Naive thymus-derived CD4-positive, alpha-beta T cell (primary cell): Measurements from ENCODE around the gene FAM83G. TPM values are rescaled to one million over a fixed set of nuclear protein-coding genes. Genes with fewer than 3 reads are reported as not detected.

Experiments used
- ATAC-seq: fragments of 150-1000 bp; cut with Tn5 transposase; 2 replicates; pipeline ENCODE4 v1.10.0; 2021; ENCODE audit warnings: mild to moderate bottlenecking, moderate library complexity
- CTCF ChIA-PET: fragments of 350-600 bp; sonication (Branson Sonifier 250); formaldehyde crosslinking; loops from one replicate; lab custom pipeline; 2021; ENCODE audit warnings: antibody characterized with exemption; lab: Charles Lee
- POLR2A ChIA-PET: fragments of 350-600 bp; sonication (Branson Sonifier 250); formaldehyde crosslinking; loops from one replicate; lab custom pipeline; 2021; ENCODE audit warnings: antibody characterized with exemption, inconsistent platforms; lab: Charles Lee
- DNase-seq, 9 donors: peaks; one replicate each; pipeline versions ENCODE4 v3.0.0 to v3.0.0-alpha.2; 2020 to 2022; ENCODE audit warnings: mixed read lengths in 1 of 9
- H3K27ac ChIP-seq: one replicate; pipeline ENCODE4 v1.7.0; 2013; ENCODE audit warnings: mild to moderate bottlenecking, low read depth, low read length, moderate library complexity
- H3K27me3 ChIP-seq, 2 donors: one replicate each; pipeline ENCODE4 v1.7.0; 2013; ENCODE audit warnings: low read length in 2 of 2, mild to moderate bottlenecking in 2 of 2, moderate library complexity in 2 of 2; ENCODE audit not compliant: control insufficient read depth in 2 of 2, insufficient read depth in 2 of 2
- H3K36me3 ChIP-seq, 3 experiments: 1 replicate in 2 of 3; 2 replicates in 1 of 3; pipeline ENCODE4 v1.7.0; 2013; ENCODE audit warnings: low read length in 3 of 3, mild to moderate bottlenecking in 3 of 3, moderate library complexity in 1 of 3; ENCODE audit not compliant: insufficient read depth in 3 of 3, control insufficient read depth in 2 of 3
- H3K4me1 ChIP-seq, 2 donors: one replicate each; pipeline ENCODE4 v1.7.0; 2013; ENCODE audit warnings: low read length in 2 of 2, mild to moderate bottlenecking in 2 of 2, moderate library complexity in 1 of 2; ENCODE audit not compliant: control insufficient read depth in 2 of 2, insufficient read depth in 2 of 2
- H3K4me3 ChIP-seq: 2 replicates; pipeline ENCODE4 v1.7.0; 2013; ENCODE audit warnings: mild to moderate bottlenecking, low read length
- H3K9me3 ChIP-seq, 3 experiments: 1 replicate in 2 of 3; 2 replicates in 1 of 3; pipeline ENCODE4 v1.7.0; 2013; ENCODE audit warnings: low read length in 3 of 3; ENCODE audit not compliant: control insufficient read depth in 2 of 3
- H3K27ac Mint-ChIP-seq, 9 donors: one replicate each; pipeline ENCODE4 v1.8.0; 2020 to 2022; ENCODE audit warnings: mixed read lengths in 9 of 9, mild to moderate bottlenecking in 8 of 9, moderate library complexity in 5 of 9, inconsistent platforms in 2 of 9
- H3K27me3 Mint-ChIP-seq, 5 donors: one replicate each; pipeline ENCODE4 v1.8.0; 2021 to 2022; ENCODE audit warnings: mixed read lengths in 5 of 5, mild to moderate bottlenecking in 1 of 5
- H3K36me3 Mint-ChIP-seq, 5 donors: one replicate each; pipeline ENCODE4 v1.8.0; 2020 to 2022; ENCODE audit warnings: mixed read lengths in 5 of 5, mild to moderate bottlenecking in 3 of 5, inconsistent platforms in 1 of 5
- H3K4me1 Mint-ChIP-seq, 7 donors: one replicate each; pipeline ENCODE4 v1.8.0; 2020 to 2022; ENCODE audit warnings: mixed read lengths in 7 of 7, mild to moderate bottlenecking in 3 of 7, inconsistent platforms in 1 of 7
- H3K4me3 Mint-ChIP-seq, 10 donors: one replicate each; pipeline ENCODE4 v1.8.0; 2020 to 2022; ENCODE audit warnings: mild to moderate bottlenecking in 10 of 10, mixed read lengths in 10 of 10, moderate library complexity in 6 of 10, inconsistent platforms in 2 of 10
- H3K9me3 Mint-ChIP-seq, 11 donors: one replicate each; pipeline ENCODE4 v1.8.0; 2020 to 2022; ENCODE audit warnings: mixed read lengths in 11 of 11, mild to moderate bottlenecking in 4 of 11, inconsistent platforms in 1 of 11, moderate library complexity in 1 of 11
- intact Hi-C, 2 donors: fragments of 100-400 bp; cut with micrococcal nuclease; formaldehyde crosslinking; loops; one replicate each; pipeline ENCODE4 v1.15.1; 2023
- polyA plus RNA-seq, 2 donors: library from polyadenylated mRNA; unstranded; fragments of 300-500 nt; fragmentation: Illumina TruSeq; gene quantifications; one replicate each; pipeline ENCODE4 v1.2.3, GENCODE V29; 2021
- total RNA-seq, 6 experiments: library from RNA in 5 of 6; stranded (reverse) in 5 of 6; gene quantifications; 1 replicate in 5 of 6; 2 replicates in 1 of 6; pipeline ENCODE4 v1.2.3 and lab custom pipeline; 2021 to 2026

Gene FAM83G
- total and polyA plus RNA-seq, 7 experiments from 2014 or later = 1.6 to 9.1 (median 4.0) TPM

DNA sequence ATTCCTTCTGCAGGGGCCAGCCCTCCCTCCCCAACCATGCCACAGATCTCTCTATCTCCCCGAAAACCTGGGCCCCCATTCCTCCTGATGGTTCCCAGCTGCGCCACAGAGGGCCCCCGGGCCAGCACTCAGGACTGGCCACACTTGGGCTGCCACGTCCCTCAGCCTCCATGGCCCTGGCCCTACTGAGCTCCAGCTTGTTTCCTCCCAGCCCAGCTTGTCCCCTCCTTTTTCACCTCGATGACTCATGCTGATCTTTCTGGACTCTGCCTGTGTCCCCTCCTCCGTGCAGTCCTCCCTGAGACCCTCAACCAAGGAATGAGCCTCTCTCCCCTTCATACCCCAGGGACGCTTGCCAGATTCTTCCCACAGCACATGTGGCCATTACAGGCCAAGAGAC, 10.9 kb upstream of the FAM83G start:
- H3K27me3 ChIP-seq = no peaks in the 10 kb centered on the region
- intact Hi-C loops = no loop called here
- H3K9me3 Mint-ChIP-seq = no peaks in the 10 kb centered on the region
- DNase-seq (peak in 1 of 9 donors; percentile 3), ATAC-seq (no peak)
- ChIA-PET POLR2A (interaction anchor here (1.3 to 1.4 kb wide), 2 partner anchors 8 to 11 kb away, joined by 4 to 5 read pairs; partner anchors contain the start of gene FAM83G), CTCF (no interaction called here)
- H3K36me3 ChIP-seq = peaks cover 0 to 16% (median 0%) of the 10 kb centered on the region in 3 experiments
- H3K27ac Mint-ChIP-seq = peak overlapping the region in 7 of 9 donors; percentile 29 to 87 (median 45)
- H3K36me3 Mint-ChIP-seq = peaks cover 0 to 7% (median 1%) of the 10 kb centered on the region in 5 donors
- H3K27me3 Mint-ChIP-seq = no peaks in the 10 kb centered on the region
- H3K9me3 ChIP-seq = no peaks in the 10 kb centered on the region
- H3K4me3 Mint-ChIP-seq = no peak overlapping the region
- no peaks in the 10 kb centered on the region for H3K4me1 ChIP-seq
- no peak overlapping the region for H3K4me3 ChIP-seq
- peaks cover 0 to 31% (median 24%) of the 10 kb centered on the region in 7 donors for H3K4me1 Mint-ChIP-seq
- H3K27ac ChIP-seq = no peak overlapping the region

DNA sequence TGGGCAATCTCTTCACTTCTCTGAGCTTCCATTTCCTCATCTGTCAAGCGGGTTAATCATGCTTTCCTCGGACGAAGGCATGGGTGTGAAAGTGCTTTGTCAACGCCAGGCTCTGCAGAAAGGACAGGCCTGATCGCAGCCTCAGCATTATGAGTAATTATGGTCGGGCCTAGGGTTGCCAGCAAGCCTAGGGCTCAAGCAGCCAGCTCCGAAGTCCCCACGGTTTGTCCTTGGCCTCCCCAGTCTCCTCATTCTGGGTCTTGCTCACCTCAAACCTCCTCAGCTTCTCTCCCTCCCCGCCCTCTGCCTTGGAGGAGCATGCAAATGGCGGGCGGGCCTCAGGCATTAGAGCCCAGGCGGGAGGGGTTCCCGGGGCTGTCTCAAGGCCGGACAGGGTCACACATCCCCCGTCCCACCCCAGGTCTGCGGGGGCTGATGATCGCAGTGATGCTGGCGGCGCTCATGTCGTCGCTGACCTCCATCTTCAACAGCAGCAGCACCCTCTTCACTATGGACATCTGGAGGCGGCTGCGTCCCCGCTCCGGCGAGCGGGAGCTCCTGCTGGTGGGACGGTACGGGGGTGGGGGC, 10.2 kb upstream of the FAM83G start:
- DNase-seq (peak in 1 of 9 donors; percentile 6), ATAC-seq (no peak)
- H3K27me3 ChIP-seq = no peaks in the 10 kb centered on the region
- Mint-ChIP-seq H3K36me3 (peaks cover 0 to 4% (median 0%) of the 10 kb centered on the region in 5 donors), H3K4me3 (no peak overlapping the region), H3K27me3 (no peaks in the 10 kb centered on the region), H3K4me1 (peaks cover 0 to 26% (median 20%) of the 10 kb centered on the region in 7 donors), H3K27ac (peak overlapping the region in 1 of 9 donors; percentile 29), H3K9me3 (no peaks in the 10 kb centered on the region)
- intact Hi-C loops = no loop called here
- H3K9me3 ChIP-seq = no peaks in the 10 kb centered on the region
- H3K4me1 ChIP-seq = no peaks in the 10 kb centered on the region
- ChIA-PET CTCF (no interaction called here), POLR2A (interaction anchor here (1.3 kb wide), 2 partner anchors 9 to 10 kb away, joined by 5 read pairs; partner anchors contain the start of gene FAM83G)
- no peak overlapping the region for H3K4me3 ChIP-seq
- H3K36me3 ChIP-seq = peaks cover 0 to 13% (median 0%) of the 10 kb centered on the region in 3 experiments
- H3K27ac ChIP-seq = no peak overlapping the region

DNA sequence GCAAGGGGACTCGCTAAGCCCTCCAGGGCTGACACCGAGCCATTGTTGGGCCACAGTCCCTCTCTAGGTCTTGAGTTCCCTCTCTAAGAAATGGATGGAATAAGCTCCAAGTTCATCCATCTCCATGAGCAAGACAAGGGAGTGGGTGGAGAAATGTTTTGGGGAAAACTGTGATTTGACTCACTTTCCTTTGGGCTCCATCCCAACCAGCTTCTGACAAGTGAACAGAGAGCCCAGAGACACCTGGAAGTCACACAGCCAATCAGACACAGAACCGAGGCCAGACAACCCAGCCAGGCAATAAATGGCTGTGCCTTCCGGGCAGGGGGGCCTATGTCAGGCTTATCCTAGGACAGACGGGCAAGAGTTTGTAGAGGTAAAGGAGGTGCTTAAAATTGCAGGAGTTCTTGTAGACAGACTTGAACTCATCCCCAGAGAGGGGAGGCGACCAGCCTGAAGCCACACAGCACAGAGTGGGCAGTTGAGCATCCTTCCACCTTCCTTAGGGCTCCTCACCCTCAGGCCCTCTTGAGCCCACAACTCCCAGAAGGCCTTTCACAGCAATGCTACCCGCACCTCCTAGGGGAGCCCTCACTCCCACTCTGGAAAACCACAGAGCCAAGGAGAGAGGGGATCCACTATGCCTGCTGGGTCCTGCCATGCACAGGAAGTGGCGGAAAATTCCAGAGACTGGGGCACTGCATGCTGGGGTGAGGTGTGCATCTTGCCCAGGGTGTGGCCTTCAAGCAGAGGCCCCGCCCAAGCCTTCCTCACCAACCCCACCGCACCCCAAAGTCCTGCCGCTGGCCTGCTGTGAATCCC, 9.5 kb upstream of the FAM83G start:
- Mint-ChIP-seq H3K27ac (peak overlapping the region in 3 of 9 donors; percentile 31 to 44 (median 42)), H3K4me3 (no peak overlapping the region), H3K4me1 (peaks cover 0 to 25% (median 18%) of the 10 kb centered on the region in 7 donors), H3K9me3 (no peaks in the 10 kb centered on the region), H3K36me3 (peaks cover 0 to 2% (median 0%) of the 10 kb centered on the region in 5 donors), H3K27me3 (no peaks in the 10 kb centered on the region)
- no peaks in the 10 kb centered on the region for H3K27me3 ChIP-seq
- intact Hi-C loops = no loop called here
- ChIA-PET CTCF (interaction anchor here (1.0 kb wide), 1 partner anchor 53 kb away, joined by 3 read pairs; no protein-coding TSS in a partner anchor), POLR2A (interaction anchor here (1.3 kb wide), 1 partner anchor 10 kb away, joined by 5 read pairs; no protein-coding TSS in a partner anchor)
- ATAC-seq (no peak), DNase-seq (peak in 1 of 9 donors; percentile 3)
- H3K36me3 ChIP-seq = peaks cover 0 to 8% (median 0%) of the 10 kb centered on the region in 3 experiments
- H3K4me1 ChIP-seq = no peaks in the 10 kb centered on the region
- no peak overlapping the region for H3K27ac ChIP-seq
- H3K9me3 ChIP-seq = no peaks in the 10 kb centered on the region
- no peak overlapping the region for H3K4me3 ChIP-seq

DNA sequence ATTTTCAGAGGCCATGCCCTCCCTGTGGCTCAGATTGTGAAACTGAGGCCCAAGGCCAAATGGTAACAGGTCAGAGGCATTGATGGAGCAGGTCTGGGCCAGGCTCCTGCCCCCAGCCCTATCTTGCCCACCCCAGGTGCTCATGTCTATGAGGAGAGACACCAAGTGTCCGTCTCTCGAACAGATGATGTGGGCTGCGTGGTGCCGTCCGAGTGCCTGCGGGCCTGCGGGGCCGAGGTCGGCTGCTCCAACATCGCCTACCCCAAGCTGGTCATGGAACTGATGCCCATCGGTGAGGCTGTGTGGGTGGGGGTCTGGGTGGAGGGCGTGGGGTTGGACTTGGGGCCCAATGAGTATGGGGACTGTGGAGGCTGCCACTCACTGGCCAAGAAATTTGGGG, 8.7 kb upstream of the FAM83G start:
- POLR2A ChIA-PET = interaction anchor here (1.3 kb wide), 1 partner anchor 11 kb away, joined by 5 read pairs; no protein-coding TSS in a partner anchor
- intact Hi-C loops = no loop called here

DNA sequence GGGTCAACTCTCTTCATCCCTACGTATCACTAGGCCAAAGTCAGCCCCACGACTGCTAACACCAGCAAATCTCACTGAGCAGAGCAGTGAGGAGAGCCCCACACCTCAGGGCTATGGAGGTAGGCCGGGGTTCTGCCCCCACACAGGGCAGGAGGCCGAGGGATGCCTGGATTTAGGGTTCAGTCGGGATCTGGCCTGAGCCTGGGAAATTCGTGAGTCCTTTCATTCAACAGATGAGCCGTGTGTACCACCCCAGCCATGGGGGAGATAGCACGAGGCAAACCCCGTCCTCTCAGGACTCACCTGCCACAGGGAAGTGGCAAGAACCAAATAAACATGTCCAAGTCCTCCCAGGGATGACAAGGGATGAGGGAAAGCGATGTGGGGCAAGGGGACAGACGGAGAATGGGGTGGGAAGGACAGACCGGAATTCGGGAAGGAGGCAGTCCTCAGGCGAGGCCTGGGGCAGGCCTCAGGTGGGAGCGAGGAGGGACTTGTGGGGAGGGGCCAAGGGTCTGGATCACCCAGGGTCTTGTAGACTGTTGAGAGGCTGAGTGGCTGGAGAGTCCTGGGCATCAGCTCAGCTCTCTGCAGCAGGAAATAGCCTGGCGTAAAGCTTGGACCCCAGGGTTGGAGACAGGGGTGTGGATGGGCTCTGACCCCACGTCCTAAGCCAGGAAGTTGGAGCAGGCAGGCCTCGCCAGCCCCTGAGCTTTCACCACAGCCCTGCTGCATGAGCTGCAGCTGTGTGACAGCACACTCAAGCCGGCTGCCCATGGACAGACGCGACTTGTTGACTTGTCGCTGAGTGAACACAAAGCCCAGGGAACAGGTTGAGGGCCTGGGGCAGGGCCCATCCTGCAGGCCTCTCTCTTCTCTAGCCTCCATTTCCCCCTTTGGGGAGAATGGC, 7.9 kb upstream of the FAM83G start:
- Histone ChIP-seq H3K36me3 (no peaks in the 10 kb centered on the region), H3K4me3 (no peak overlapping the region), H3K9me3 (no peaks in the 10 kb centered on the region), H3K27ac (no peak overlapping the region), H3K4me1 (no peaks in the 10 kb centered on the region), H3K27me3 (no peaks in the 10 kb centered on the region)
- Mint-ChIP-seq H3K9me3 (no peaks in the 10 kb centered on the region), H3K4me3 (no peak overlapping the region), H3K4me1 (peaks cover 0 to 18% (median 15%) of the 10 kb centered on the region in 7 donors), H3K27me3 (peaks cover 0 to 10% (median 0%) of the 10 kb centered on the region in 5 donors), H3K36me3 (no peaks in the 10 kb centered on the region), H3K27ac (peak overlapping the region in 3 of 9 donors; percentile 21 to 69 (median 55))
- POLR2A ChIA-PET = interaction anchor here (0.6 kb wide), 1 partner anchor 96 kb away, joined by 3 read pairs; no protein-coding TSS in a partner anchor
- ATAC-seq (no peak), DNase-seq (peak in 1 of 9 donors; percentile 6)
- CTCF ChIA-PET = interaction anchor here (0.9 to 1.0 kb wide), 2 partner anchors 12 to 52 kb away, joined by 3 read pairs; no protein-coding TSS in a partner anchor
- intact Hi-C loops = no loop called here

More for the DNA sequence above, 8.7 kb upstream of the FAM83G start:
- CTCF ChIA-PET = interaction anchor here (1.0 kb wide), 1 partner anchor 52 kb away, joined by 3 read pairs; no protein-coding TSS in a partner anchor
- peaks cover 0 to under 1% (median 0%) of the 10 kb centered on the region in 3 experiments for H3K36me3 ChIP-seq
- Mint-ChIP-seq H3K27ac (peak overlapping the region in 3 of 9 donors; percentile 21 to 69 (median 55)), H3K9me3 (no peaks in the 10 kb centered on the region), H3K36me3 (no peaks in the 10 kb centered on the region), H3K27me3 (peaks cover 0 to 2% (median 0%) of the 10 kb centered on the region in 5 donors), H3K4me1 (peaks cover 0 to 21% (median 15%) of the 10 kb centered on the region in 7 donors), H3K4me3 (no peak overlapping the region)
- H3K27ac ChIP-seq = no peak overlapping the region
- H3K4me3 ChIP-seq = no peak overlapping the region
- H3K27me3 ChIP-seq = no peaks in the 10 kb centered on the region
- DNase-seq (peak in 1 of 9 donors; percentile 1), ATAC-seq (no peak)
- no peaks in the 10 kb centered on the region for H3K9me3 ChIP-seq
- no peaks in the 10 kb centered on the region for H3K4me1 ChIP-seq
